HepG2 (cell line): ENCODE measurements around the gene CYB5D1. TPM values are rescaled to one million over a fixed set of nuclear protein-coding genes. Genes with fewer than 3 reads are reported as not detected.

ENCODE experiments used
- ATF7-NPFF ChIP-seq: sonication (generic); formaldehyde crosslinking; IDR thresholded peaks from 2 replicates; pipeline ENCODE4 v1.8.1; 2023; ENCODE audit warnings: mild to moderate bottlenecking, low read depth, missing genetic modification reagents, moderate library complexity
- CCAR2 ChIP-seq: fragments of 200-400 bp; formaldehyde crosslinking; optimal IDR thresholded peaks from 2 replicates; pipeline ENCODE3; 2018; ENCODE audit warnings: low read depth, mild to moderate bottlenecking, low read length, moderate library complexity
- HNRNPL ChIP-seq: fragments of 200-400 bp; formaldehyde crosslinking; IDR thresholded peaks from 2 replicates; pipeline ENCODE4 v1.6.1; 2017; ENCODE audit warnings: mild to moderate bottlenecking, low read depth, low read length
- HOXA5 ChIP-seq: sonication (generic); formaldehyde crosslinking; IDR thresholded peaks from 2 replicates; pipeline ENCODE4 v1.4.0; 2020; ENCODE audit warnings: missing genetic modification reagents
- JDP2 ChIP-seq: sonication (generic); formaldehyde crosslinking; IDR thresholded peaks from 2 replicates; pipeline ENCODE4 v1.8.1; 2022; ENCODE audit warnings: missing genetic modification reagents, borderline replicate concordance
- JUND ChIP-seq: sonication (generic); formaldehyde crosslinking; IDR thresholded peaks from 2 replicates; pipeline ENCODE4 v1.8.0; 2022; ENCODE audit warnings: mild to moderate bottlenecking, missing genetic modification reagents
- MIXL1 ChIP-seq: IDR thresholded peaks from 2 replicates; pipeline ENCODE4 v1.6.1; 2016
- MTA1 ChIP-seq: sonication (generic); formaldehyde crosslinking; IDR thresholded peaks from 2 replicates; pipeline ENCODE4 v1.4.0; 2020; ENCODE audit warnings: missing genetic modification reagents, mild to moderate bottlenecking, borderline replicate concordance
- NR2F2 ChIP-seq: IDR thresholded peaks from 2 replicates; pipeline ENCODE4 v1.6.1; 2012; ENCODE audit warnings: low read depth, inconsistent platforms, borderline replicate concordance
- TP53 ChIP-seq: sonication (generic); formaldehyde crosslinking; conservative IDR thresholded peaks from 2 replicates; pipeline ENCODE4 v1.4.0; 2020; ENCODE audit warnings: missing genetic modification reagents
- ZNF253 ChIP-seq: sonication (generic); formaldehyde crosslinking; IDR thresholded peaks from 2 replicates; pipeline ENCODE4 v1.8.0; 2022; ENCODE audit warnings: mild to moderate bottlenecking, missing genetic modification reagents, borderline replicate concordance
- ZNF746 ChIP-seq: sonication (generic); formaldehyde crosslinking; IDR thresholded peaks from 2 replicates; pipeline ENCODE4 v1.8.0; 2022; ENCODE audit warnings: mild to moderate bottlenecking, missing genetic modification reagents
- ZNF761 ChIP-seq: sonication (generic); formaldehyde crosslinking; conservative IDR thresholded peaks from 2 replicates; pipeline ENCODE4 v1.4.0; 2020; ENCODE audit warnings: mild to moderate bottlenecking, missing genetic modification reagents
- ZSCAN20 ChIP-seq: sonication (generic); formaldehyde crosslinking; IDR thresholded peaks from 2 replicates; pipeline ENCODE4 v1.4.0; 2020; ENCODE audit warnings: missing genetic modification reagents, mild to moderate bottlenecking, borderline replicate concordance
- polyA plus RNA-seq, 8 experiments: library from polyadenylated mRNA; depleted of rRNA in 3 of 8; stranded (reverse) in 7 of 8; unstranded in 1 of 8; fragments of >200 nt; fragmentation: Illumina TruSeq in 4 of 8; extraction: Trizol in 4 of 8; gene quantifications; 2 replicates each; pipeline versions ENCODE4 v1.2.1 to v1.2.3, GENCODE V29; 2011 to 2016; ENCODE audit warnings: low read depth in 4 of 8, missing spikeins in 1 of 8, mixed read lengths in 1 of 8; ENCODE audit not compliant: insufficient read depth in 1 of 8
- total RNA-seq, 5 experiments: library from RNA; depleted of rRNA; stranded (reverse); fragments of >200 nt; fragmentation: Illumina TruSeq; extraction: Trizol; gene quantifications; 2 replicates each; pipeline ENCODE4 v1.2.3, GENCODE V29; 2016; ENCODE audit warnings: low read depth in 1 of 5
- TF ChIP-seq, protein P1 (sequence below): sonication (generic); formaldehyde crosslinking; conservative IDR thresholded peaks from 2 replicates; pipeline ENCODE4 v1.4.0; 2020; ENCODE audit warnings: missing genetic modification reagents
- TF ChIP-seq, protein P2 (sequence below): sonication (generic); formaldehyde crosslinking; IDR thresholded peaks from 2 replicates; pipeline ENCODE4 v1.8.1; 2023; ENCODE audit warnings: mild to moderate bottlenecking, missing genetic modification reagents
- TF ChIP-seq, protein P3 (sequence below): sonication (generic); formaldehyde crosslinking; IDR thresholded peaks from 2 replicates; pipeline ENCODE4 v1.5.0; 2020; ENCODE audit warnings: mild to moderate bottlenecking, missing genetic modification reagents, borderline replicate concordance
- TF ChIP-seq, protein P4 (sequence below): IDR thresholded peaks from 2 replicates; pipeline ENCODE4 v1.6.1; 2016; ENCODE audit warnings: low read depth, borderline replicate concordance

The CYB5D1 gene
- total and polyA plus RNA-seq, 2 of the 13 experiments (the other 11 are each of a cell fraction or from before 2014, with no cell fraction given), result 8.9 to 17.0 TPM

DNA sequence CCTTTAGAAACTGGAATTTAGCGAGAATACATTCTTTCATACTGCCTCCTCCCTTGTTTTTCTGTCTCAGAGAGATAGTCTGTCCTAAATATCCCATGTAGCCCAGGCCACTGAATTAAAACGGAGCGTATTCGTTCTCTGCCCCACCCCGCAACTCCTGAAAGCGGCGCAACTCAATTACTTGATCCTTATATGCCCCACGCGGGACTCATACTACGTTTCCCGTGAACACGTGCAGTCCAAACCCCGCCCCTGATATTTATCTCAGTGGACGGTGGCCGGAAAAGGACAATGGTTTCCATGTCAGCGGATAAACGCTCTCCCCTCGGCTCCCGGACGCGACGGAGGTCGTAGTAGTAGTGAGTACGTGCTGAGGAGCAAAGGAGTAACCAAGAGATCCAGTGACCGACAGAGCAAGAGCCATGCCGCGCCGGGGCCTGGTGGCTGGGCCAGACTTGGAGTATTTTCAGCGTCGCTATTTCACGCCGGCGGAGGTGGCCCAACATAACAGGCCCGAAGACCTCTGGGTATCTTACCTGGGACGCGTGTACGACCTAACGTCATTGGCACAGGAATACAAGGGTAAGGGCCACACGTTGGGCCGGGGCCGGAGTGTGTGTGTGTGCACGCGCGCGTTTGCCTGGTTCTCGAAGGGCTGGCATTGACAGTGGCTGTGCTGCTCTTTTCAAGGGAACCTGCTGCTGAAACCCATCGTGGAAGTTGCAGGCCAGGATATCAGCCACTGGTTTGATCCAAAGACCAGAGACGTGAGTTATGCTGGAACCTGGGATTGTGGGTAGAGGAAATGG is at the start of gene CYB5D1 (continued):
- no peak for TF ChIP-seq ZNF761 (CRISPR knock-in tag)
- TF ChIP-seq, protein P1, sequence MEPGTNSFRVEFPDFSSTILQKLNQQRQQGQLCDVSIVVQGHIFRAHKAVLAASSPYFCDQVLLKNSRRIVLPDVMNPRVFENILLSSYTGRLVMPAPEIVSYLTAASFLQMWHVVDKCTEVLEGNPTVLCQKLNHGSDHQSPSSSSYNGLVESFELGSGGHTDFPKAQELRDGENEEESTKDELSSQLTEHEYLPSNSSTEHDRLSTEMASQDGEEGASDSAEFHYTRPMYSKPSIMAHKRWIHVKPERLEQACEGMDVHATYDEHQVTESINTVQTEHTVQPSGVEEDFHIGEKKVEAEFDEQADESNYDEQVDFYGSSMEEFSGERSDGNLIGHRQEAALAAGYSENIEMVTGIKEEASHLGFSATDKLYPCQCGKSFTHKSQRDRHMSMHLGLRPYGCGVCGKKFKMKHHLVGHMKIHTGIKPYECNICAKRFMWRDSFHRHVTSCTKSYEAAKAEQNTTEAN (CRISPR knock-in tag), result no peak
- TF ChIP-seq CCAR2, result no peak
- TF ChIP-seq JDP2 (CRISPR knock-in tag), result no peak
- no peak for TF ChIP-seq MTA1 (CRISPR knock-in tag)
- 0 out of 2 replicates have a peak, but pooled peaks have one; percentile 53 for TF ChIP-seq ATF7-NPFF (CRISPR knock-in tag)
- TF ChIP-seq NR2F2, result peak; percentile 27; the same call in 1 of the 2 replicates
- 0 out of 2 replicates have a peak, but pooled peaks have one; percentile 21 for TF ChIP-seq ZNF253 (CRISPR knock-in tag)
- TF ChIP-seq MIXL1 (CRISPR knock-in tag), result 0 out of 2 replicates have a peak, but pooled peaks have one; percentile 26
- no peak for TF ChIP-seq ZSCAN20 (CRISPR knock-in tag)
- TF ChIP-seq HOXA5, result no peak
- TF ChIP-seq, protein P2, sequence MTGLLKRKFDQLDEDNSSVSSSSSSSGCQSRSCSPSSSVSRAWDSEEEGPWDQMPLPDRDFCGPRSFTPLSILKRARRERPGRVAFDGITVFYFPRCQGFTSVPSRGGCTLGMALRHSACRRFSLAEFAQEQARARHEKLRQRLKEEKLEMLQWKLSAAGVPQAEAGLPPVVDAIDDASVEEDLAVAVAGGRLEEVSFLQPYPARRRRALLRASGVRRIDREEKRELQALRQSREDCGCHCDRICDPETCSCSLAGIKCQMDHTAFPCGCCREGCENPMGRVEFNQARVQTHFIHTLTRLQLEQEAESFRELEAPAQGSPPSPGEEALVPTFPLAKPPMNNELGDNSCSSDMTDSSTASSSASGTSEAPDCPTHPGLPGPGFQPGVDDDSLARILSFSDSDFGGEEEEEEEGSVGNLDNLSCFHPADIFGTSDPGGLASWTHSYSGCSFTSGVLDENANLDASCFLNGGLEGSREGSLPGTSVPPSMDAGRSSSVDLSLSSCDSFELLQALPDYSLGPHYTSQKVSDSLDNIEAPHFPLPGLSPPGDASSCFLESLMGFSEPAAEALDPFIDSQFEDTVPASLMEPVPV (CRISPR knock-in tag), result peak; percentile 72; the same call in 1 of the 2 replicates
- TF ChIP-seq, protein P3, sequence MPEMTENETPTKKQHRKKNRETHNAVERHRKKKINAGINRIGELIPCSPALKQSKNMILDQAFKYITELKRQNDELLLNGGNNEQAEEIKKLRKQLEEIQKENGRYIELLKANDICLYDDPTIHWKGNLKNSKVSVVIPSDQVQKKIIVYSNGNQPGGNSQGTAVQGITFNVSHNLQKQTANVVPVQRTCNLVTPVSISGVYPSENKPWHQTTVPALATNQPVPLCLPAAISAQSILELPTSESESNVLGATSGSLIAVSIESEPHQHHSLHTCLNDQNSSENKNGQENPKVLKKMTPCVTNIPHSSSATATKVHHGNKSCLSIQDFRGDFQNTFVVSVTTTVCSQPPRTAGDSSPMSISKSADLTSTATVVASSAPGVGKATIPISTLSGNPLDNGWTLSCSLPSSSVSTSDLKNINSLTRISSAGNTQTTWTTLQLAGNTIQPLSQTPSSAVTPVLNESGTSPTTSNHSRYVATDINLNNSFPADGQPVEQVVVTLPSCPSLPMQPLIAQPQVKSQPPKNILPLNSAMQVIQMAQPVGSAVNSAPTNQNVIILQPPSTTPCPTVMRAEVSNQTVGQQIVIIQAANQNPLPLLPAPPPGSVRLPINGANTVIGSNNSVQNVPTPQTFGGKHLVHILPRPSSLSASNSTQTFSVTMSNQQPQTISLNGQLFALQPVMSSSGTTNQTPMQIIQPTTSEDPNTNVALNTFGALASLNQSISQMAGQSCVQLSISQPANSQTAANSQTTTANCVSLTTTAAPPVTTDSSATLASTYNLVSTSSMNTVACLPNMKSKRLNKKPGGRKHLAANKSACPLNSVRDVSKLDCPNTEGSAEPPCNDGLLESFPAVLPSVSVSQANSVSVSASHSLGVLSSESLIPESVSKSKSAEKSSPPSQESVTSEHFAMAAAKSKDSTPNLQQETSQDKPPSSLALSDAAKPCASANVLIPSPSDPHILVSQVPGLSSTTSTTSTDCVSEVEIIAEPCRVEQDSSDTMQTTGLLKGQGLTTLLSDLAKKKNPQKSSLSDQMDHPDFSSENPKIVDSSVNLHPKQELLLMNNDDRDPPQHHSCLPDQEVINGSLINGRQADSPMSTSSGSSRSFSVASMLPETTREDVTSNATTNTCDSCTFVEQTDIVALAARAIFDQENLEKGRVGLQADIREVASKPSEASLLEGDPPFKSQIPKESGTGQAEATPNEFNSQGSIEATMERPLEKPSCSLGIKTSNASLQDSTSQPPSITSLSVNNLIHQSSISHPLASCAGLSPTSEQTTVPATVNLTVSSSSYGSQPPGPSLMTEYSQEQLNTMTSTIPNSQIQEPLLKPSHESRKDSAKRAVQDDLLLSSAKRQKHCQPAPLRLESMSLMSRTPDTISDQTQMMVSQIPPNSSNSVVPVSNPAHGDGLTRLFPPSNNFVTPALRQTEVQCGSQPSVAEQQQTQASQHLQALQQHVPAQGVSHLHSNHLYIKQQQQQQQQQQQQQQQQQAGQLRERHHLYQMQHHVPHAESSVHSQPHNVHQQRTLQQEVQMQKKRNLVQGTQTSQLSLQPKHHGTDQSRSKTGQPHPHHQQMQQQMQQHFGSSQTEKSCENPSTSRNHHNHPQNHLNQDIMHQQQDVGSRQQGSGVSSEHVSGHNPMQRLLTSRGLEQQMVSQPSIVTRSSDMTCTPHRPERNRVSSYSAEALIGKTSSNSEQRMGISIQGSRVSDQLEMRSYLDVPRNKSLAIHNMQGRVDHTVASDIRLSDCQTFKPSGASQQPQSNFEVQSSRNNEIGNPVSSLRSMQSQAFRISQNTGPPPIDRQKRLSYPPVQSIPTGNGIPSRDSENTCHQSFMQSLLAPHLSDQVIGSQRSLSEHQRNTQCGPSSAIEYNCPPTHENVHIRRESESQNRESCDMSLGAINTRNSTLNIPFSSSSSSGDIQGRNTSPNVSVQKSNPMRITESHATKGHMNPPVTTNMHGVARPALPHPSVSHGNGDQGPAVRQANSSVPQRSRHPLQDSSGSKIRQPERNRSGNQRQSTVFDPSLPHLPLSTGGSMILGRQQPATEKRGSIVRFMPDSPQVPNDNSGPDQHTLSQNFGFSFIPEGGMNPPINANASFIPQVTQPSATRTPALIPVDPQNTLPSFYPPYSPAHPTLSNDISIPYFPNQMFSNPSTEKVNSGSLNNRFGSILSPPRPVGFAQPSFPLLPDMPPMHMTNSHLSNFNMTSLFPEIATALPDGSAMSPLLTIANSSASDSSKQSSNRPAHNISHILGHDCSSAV (CRISPR knock-in tag), result no peak
- no peak; the same call in 1 of the 2 replicates for TF ChIP-seq ZNF746 (CRISPR knock-in tag)
- TF ChIP-seq, protein P4, sequence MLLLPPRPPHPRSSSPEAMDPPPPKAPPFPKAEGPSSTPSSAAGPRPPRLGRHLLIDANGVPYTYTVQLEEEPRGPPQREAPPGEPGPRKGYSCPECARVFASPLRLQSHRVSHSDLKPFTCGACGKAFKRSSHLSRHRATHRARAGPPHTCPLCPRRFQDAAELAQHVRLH (CRISPR knock-in tag), result no peak
- no peak for TF ChIP-seq TP53
- no peak for TF ChIP-seq HNRNPL
- no peak for TF ChIP-seq JUND (CRISPR knock-in tag)
